Right kidney (tissue), 1 donor: ENCODE data around the gene RIC8B.

Source experiments
- DNase-seq: peaks from one replicate; pipeline ENCODE4 v3.0.0-alpha.2; 2016

RIC8B gene

GRCh38 chr12:106758349-106759110 is 16.0 kb upstream of the RIC8B start:
- no peak for DNase-seq

GRCh38 chr12:106759526-106760183 is 14.8 kb upstream of the RIC8B start:
- no peak for DNase-seq

GRCh38 chr12:106760184-106760531 is 14.3 kb upstream of the RIC8B start:
- no peak for DNase-seq

GRCh38 chr12:106764220-106764619 is 10.3 kb upstream of the RIC8B start:
- DNase-seq, result no peak

GRCh38 chr12:106764738-106765137 is 9.7 kb upstream of the RIC8B start:
- DNase-seq, result no peak

GRCh38 chr12:106766393-106766826 is 8.1 kb upstream of the RIC8B start:
- DNase-seq, result no peak

- no peak for DNase-seq
Measured at GRCh38 chr12:106767206-106767605, 7.3 kb upstream of the RIC8B start.

GRCh38 chr12:106767954-106768822 is 6.3 kb upstream of the RIC8B start:
- DNase-seq, result no peak

- DNase-seq, result no peak
Measured at GRCh38 chr12:106769078-106769477, 5.4 kb upstream of the RIC8B start.

- no peak for DNase-seq
Measured at GRCh38 chr12:106769546-106769945, 4.9 kb upstream of the RIC8B start.

GRCh38 chr12:106771425-106771824 is 3.1 kb upstream of the RIC8B start:
- no peak for DNase-seq

GRCh38 chr12:106773286-106774004 is 1.0 kb upstream of the RIC8B start:
- no peak for DNase-seq

GRCh38 chr12:106774808-106775524 is 484 bp downstream of the RIC8B start:
- no peak for DNase-seq

- DNase-seq, result no peak
Measured at GRCh38 chr12:106776897-106777296, 2.4 kb downstream of the RIC8B start.

- DNase-seq, result no peak
Measured at GRCh38 chr12:106780010-106780631, 5.6 kb downstream of the RIC8B start.

- no peak for DNase-seq
Measured at GRCh38 chr12:106782619-106783018, 8.1 kb downstream of the RIC8B start.

- no peak for DNase-seq
Measured at GRCh38 chr12:106783515-106783914, 9.0 kb downstream of the RIC8B start.

- no peak for DNase-seq
Measured at GRCh38 chr12:106790020-106790419, 15.5 kb downstream of the RIC8B start.

GRCh38 chr12:106791531-106791930 is 17.0 kb downstream of the RIC8B start:
- no peak for DNase-seq

- no peak for DNase-seq
Measured at GRCh38 chr12:106794369-106794768, 19.9 kb downstream of the RIC8B start.

- DNase-seq, result no peak
Measured at GRCh38 chr12:106801167-106801708, 26.8 kb downstream of the RIC8B start.
